Measurements from ENCODE around the gene FOXN1.

The FOXN1 gene

GRCh38 chr17:28480799-28481571 is 25.2 kb upstream of the FOXN1 start:
- no peak for TF ChIP-seq JUND (IDR thresholded peaks at IDR 0.05; ENCODE audit: low read depth)
- in situ Hi-C loops (cut with HindIII; ENCODE audit: low pct_unique_long_range_greater_than_20kb, low sequenced_read_pairs), result no loop called here
- no peak for DNase-seq (ENCODE audit: low read depth in 1 of 2, low spot score in 1 of 2)

- no peak for DNase-seq (ENCODE audit: low read depth in 1 of 2, low spot score in 1 of 2)
- in situ Hi-C loops (cut with HindIII; ENCODE audit: low pct_unique_long_range_greater_than_20kb, low sequenced_read_pairs), result no loop called here
- no peak for TF ChIP-seq JUND (IDR thresholded peaks at IDR 0.05; ENCODE audit: low read depth)
These were observed 23.5 kb upstream of the FOXN1 start for GRCh38 chr17:28482551-28483199.

- no peak for DNase-seq (ENCODE audit: low read depth in 1 of 2, low spot score in 1 of 2)
- no peak for TF ChIP-seq JUND (IDR thresholded peaks at IDR 0.05; ENCODE audit: low read depth)
- in situ Hi-C loops (cut with HindIII; ENCODE audit: low pct_unique_long_range_greater_than_20kb, low sequenced_read_pairs), result no loop called here
These were observed 21.9 kb upstream of the FOXN1 start for GRCh38 chr17:28484296-28484695.

GRCh38 chr17:28485049-28485448 is 21.1 kb upstream of the FOXN1 start:
- DNase-seq (ENCODE audit: low read depth in 1 of 2, low spot score in 1 of 2), result no peak
- no peak for TF ChIP-seq JUND (IDR thresholded peaks at IDR 0.05; ENCODE audit: low read depth)
- in situ Hi-C loops (cut with HindIII; ENCODE audit: low pct_unique_long_range_greater_than_20kb, low sequenced_read_pairs), result no loop called here

- TF ChIP-seq JUND (IDR thresholded peaks at IDR 0.05; ENCODE audit: low read depth), result no peak
- no peak for DNase-seq (ENCODE audit: low read depth in 1 of 2, low spot score in 1 of 2)
These were observed 18.1 kb upstream of the FOXN1 start for GRCh38 chr17:28487881-28488532.

GRCh38 chr17:28488533-28489276 is 17.4 kb upstream of the FOXN1 start:
- no peak for TF ChIP-seq JUND (IDR thresholded peaks at IDR 0.05; ENCODE audit: low read depth)
- in situ Hi-C loops (cut with HindIII; ENCODE audit: low pct_unique_long_range_greater_than_20kb, low sequenced_read_pairs), result no loop called here
- no peak for DNase-seq (ENCODE audit: low read depth in 1 of 2, low spot score in 1 of 2)

More at GRCh38 chr17:28487881-28488532, 18.1 kb upstream of the FOXN1 start:
- in situ Hi-C loops (cut with HindIII; ENCODE audit: low pct_unique_long_range_greater_than_20kb, low sequenced_read_pairs), result no loop called here

GRCh38 chr17:28491286-28491685 is 14.9 kb upstream of the FOXN1 start:
- DNase-seq (ENCODE audit: low read depth in 1 of 2, low spot score in 1 of 2), result no peak
- TF ChIP-seq JUND (IDR thresholded peaks at IDR 0.05; ENCODE audit: low read depth), result no peak
- in situ Hi-C loops (cut with HindIII; ENCODE audit: low pct_unique_long_range_greater_than_20kb, low sequenced_read_pairs), result no loop called here

GRCh38 chr17:28491860-28492259 is 14.3 kb upstream of the FOXN1 start:
- in situ Hi-C loops (cut with HindIII; ENCODE audit: low pct_unique_long_range_greater_than_20kb, low sequenced_read_pairs), result no loop called here
- no peak for DNase-seq (ENCODE audit: low read depth in 1 of 2, low spot score in 1 of 2)
- no peak for TF ChIP-seq JUND (IDR thresholded peaks at IDR 0.05; ENCODE audit: low read depth)

- in situ Hi-C loops (cut with HindIII; ENCODE audit: low pct_unique_long_range_greater_than_20kb, low sequenced_read_pairs), result no loop called here
- DNase-seq (ENCODE audit: low read depth in 1 of 2, low spot score in 1 of 2), result peak in 1 of 2 experiments; percentile 82
These were observed 13.5 kb upstream of the FOXN1 start for GRCh38 chr17:28492352-28493310.

GRCh38 chr17:28493460-28493859 is 12.7 kb upstream of the FOXN1 start:
- in situ Hi-C loops (cut with HindIII; ENCODE audit: low pct_unique_long_range_greater_than_20kb, low sequenced_read_pairs), result no loop called here

More at GRCh38 chr17:28492352-28493310, 13.5 kb upstream of the FOXN1 start:
- TF ChIP-seq JUND (IDR thresholded peaks at IDR 0.05; ENCODE audit: low read depth), result no peak

GRCh38 chr17:28494445-28495188 is 11.5 kb upstream of the FOXN1 start:
- peak; percentile 84 to 95 for DNase-seq (ENCODE audit: low read depth in 1 of 2, low spot score in 1 of 2)
- no peak for TF ChIP-seq JUND (IDR thresholded peaks at IDR 0.05; ENCODE audit: low read depth)
- in situ Hi-C loops (cut with HindIII; ENCODE audit: low pct_unique_long_range_greater_than_20kb, low sequenced_read_pairs), result no loop called here

More at GRCh38 chr17:28493460-28493859, 12.7 kb upstream of the FOXN1 start:
- DNase-seq (ENCODE audit: low read depth in 1 of 2, low spot score in 1 of 2), result no peak
- TF ChIP-seq JUND (IDR thresholded peaks at IDR 0.05; ENCODE audit: low read depth), result no peak

All from T47D (cell line).